NOMO-1 (cell line): ENCODE data around the gene TEAD1.

Experiments
- DNase-seq, 2 experiments: peaks; one replicate each; lab custom pipeline; 2025; ENCODE audit not compliant: unreplicated experiment in 2 of 2; lab: John Stamatoyannopoulos, UW

TEAD1 gene

GRCh38 chr11:12785901-12786300 lies 111.7 kb downstream of the TEAD1 start:
- DNase-seq = no peak

DNA sequence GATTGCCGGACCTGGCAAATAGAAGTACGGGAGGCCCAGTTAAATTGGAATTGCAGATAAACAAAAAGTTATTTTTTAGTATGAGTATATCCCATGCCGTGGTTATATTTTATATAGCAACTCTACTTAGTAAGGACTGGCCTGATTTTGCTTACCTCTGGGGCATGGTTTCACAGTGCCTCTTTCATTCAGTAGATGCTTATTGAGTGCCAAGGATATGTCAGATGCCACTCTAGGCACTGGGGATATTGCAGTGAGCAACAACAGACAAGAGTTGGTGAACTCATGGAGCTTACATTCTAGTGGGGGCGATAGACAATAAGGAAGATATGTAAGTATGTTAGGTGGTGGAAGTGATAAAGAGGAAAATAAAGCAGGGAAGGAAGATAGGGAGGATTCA lies 112.2 kb downstream of the TEAD1 start:
- DNase-seq = no peak

GRCh38 chr11:12786891-12787290 lies 112.7 kb downstream of the TEAD1 start:
- DNase-seq = no peak

- no peak for DNase-seq
Measured at GRCh38 chr11:12787847-12788246, 113.6 kb downstream of the TEAD1 start.

- DNase-seq = no peak
Measured at GRCh38 chr11:12789054-12789453, 114.8 kb downstream of the TEAD1 start.

- no peak for DNase-seq
Measured at GRCh38 chr11:12789596-12790215, 115.5 kb downstream of the TEAD1 start.

GRCh38 chr11:12790861-12791616 lies 116.8 kb downstream of the TEAD1 start:
- no peak for DNase-seq

DNA sequence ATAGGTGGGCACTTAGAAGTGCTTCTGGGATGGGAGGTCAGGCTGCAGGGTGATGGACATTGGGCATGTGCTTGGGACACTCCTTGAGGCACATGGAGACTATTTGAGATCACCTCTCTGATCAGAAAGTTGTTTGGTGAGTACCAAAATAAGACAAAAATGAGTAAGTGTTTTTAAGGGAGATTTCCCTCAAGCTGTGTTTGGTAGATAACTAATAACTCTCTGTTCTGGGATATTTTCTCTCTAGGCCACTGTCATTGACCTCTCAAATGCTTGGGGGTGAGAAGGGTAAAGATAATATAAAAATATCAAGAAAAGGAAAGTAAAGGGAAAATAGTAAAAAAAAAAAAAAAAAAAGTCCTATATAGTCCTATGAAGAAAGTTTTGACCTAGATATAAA lies 117.8 kb downstream of the TEAD1 start:
- DNase-seq = no peak

- DNase-seq = no peak
Measured at GRCh38 chr11:12792590-12792989, 118.4 kb downstream of the TEAD1 start.

DNA sequence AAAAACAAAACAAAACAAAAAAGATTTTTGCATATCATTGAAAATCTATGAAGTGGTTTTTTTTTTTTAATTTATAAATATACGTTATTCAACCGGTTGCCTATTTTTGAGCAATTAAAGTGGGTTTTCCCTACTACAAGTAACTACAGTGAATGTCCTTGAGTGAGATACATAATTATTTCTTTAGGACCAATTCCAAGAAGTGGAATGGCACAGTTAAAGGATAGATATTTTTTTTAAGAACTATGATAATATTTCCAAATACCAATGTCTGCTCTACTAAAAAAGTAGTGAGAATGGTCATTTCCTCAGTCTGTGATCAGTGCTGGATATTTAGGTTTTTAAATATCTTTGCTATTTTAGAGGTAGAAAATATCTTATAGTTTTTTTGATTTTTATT lies 118.8 kb downstream of the TEAD1 start:
- no peak for DNase-seq

DNA sequence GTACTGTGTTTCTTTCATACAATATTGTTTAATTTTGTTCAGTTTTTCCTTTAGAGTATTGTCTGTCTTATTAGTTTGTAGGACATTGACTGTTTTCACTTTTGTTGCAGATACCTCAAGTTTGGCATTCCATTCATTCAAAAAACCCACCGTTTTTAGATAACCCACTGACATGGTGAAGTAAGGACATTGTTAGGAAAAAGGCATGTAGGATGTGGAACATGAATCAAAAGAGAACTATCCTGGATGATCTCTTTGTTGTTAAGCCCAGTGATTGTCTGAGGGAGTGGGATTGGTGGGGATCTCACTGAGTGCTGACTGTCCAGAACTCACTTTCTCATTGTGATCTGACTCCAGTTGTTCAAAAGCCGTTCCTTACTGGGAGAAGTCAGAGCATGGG lies 119.3 kb downstream of the TEAD1 start:
- no peak for DNase-seq

DNA sequence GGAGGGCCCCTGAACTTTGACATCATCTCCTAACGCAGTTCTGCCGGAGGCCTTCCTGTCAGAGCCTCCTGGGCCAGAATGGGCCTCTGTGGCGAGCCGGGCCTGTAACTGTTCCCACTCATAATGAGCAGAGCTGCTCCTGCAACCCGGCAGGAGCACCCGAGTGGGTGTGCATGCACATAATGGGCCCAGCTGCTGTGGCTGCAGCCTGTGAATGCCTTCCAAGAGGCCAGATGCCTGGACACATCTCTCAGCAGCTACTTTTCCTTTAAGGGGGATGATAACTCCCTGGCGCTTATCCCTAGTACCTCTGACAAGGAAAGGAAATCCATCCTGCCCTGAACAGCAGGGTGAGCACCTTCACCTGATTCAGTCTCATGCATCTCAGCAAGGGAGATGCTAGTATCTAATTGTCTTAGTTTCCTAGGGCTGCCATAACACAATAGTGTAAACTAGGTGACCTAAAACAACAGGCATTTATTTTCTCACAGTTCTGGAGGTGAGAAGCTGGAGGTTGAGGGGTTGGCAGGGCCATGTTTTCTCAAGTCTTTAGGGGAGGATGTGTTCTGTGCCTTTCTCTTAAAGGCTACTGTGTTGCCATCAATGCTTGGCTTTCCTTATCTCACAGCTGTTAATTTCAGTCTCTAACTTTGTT lies 120.5 kb downstream of the TEAD1 start:
- no peak for DNase-seq

DNA sequence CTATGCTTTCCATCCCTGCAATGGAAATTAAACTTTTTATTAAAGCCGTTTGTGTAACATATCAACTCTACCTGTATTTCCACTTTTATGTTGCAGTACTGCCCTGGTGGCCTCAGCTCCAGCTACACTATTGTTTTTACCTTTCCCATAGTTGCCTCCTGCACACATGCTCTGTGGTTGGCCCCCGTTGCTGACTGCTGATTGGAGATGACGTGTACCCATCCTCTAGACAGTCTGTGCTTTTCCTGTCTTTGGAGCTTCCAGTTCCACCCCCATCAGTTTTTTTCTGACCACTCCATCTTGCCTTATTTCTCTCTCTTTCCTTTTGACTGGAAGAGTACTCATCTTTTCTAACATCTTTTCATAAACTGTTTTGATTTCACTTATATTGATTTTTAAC lies 123.8 kb downstream of the TEAD1 start:
- no peak for DNase-seq

- no peak for DNase-seq
Measured at GRCh38 chr11:12798609-12799011, 124.4 kb downstream of the TEAD1 start.

DNA sequence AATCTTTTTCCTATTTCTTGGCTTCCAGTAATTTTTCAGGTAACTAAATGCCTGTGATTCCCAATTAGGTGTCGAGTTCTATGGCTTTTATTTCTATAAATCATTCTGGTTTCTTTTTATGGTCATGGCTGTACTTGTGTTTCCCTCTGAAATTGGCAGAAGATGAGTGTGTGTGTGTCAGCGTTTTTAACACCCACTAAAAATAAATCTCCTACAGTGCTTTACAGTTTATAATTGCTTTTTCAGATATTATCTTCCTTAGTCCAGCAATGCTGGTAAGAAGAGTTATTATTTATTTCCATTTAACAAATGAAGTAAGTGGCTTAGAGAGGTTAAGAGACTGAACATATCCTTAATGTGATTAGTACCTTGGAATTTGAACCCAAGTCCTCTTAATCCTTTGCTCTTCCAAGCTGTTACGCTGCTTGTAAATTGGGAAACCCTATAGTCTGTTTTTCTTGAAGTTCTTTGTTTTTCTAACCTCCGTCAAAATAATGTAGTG lies 125.2 kb downstream of the TEAD1 start:
- DNase-seq = no peak

GRCh38 chr11:12800032-12800671 lies 125.9 kb downstream of the TEAD1 start:
- no peak for DNase-seq

DNA sequence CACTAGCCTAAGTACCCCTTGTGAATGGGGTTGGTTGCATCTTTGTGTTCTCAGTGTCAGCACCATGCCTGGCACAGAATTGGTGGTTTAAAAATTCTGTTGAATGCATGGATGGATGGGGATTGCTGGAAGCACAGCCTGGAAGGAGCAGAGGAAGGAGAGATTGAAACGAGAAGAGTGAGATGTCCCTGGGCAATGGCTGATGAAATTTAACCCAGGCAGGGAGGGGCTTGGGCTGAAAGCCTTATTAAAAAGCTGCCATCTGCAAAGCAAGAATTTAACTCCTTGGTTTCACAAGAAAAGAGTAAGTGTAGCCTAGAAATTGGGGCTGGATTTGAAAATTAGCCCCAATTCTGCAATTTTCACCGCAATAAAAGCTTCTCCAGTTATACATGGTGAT lies 126.7 kb downstream of the TEAD1 start:
- DNase-seq = no peak

GRCh38 chr11:12801976-12802375 lies 127.8 kb downstream of the TEAD1 start:
- DNase-seq = no peak

DNA sequence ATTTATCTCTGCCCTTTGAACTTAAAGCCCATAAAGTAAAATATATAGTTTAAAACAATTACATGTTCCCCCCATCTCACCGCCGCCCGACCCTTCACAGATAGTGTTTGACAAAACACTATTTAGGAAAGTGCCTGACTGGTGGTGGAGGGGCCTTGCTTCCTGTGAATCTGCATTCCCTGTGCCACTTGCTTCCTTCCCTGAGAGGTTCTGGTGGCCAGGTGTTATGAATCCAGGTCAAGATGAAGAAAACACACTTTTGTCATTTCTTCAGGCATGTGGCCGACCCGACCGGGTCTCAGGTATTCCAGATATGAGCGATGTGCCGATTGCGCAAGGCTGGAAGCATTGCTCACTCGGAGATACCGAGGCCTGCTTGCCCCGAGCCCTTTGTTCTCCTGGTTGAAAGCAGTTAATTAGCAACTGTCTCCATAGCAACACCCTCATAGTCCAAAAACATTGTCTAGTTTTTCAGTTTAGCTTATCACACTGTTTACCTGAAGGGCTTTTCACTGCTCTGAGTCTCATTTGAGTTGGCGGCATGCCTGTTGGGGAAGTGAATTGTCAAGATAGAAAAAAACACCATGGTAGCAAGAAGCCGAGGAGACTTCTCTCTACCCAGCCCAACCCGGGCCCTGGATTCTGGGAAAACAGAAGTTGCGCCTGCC lies 128.3 kb downstream of the TEAD1 start:
- no peak for DNase-seq

- DNase-seq = no peak
Measured at GRCh38 chr11:12803086-12803826, 129.0 kb downstream of the TEAD1 start.
